GM06990 (cell line): ENCODE data around the gene DBX1.

Source experiments
- DNase-seq: peaks from one replicate; pipeline ENCODE4 v3.0.0-alpha.2; 2011; ENCODE audit not compliant: insufficient read length; ENCODE audit errors: extremely low read depth
- H3K27me3 ChIP-seq: replicated peaks from 2 replicates; pipeline ENCODE4 v1.6.0; 2011; ENCODE audit warnings: low read length; ENCODE audit not compliant: control insufficient read depth, insufficient read depth
- H3K36me3 ChIP-seq: 2 replicates; pipeline ENCODE4 v1.5.1; 2011; ENCODE audit warnings: low read length; ENCODE audit not compliant: control insufficient read depth, insufficient read depth
- H3K4me3 ChIP-seq: replicated peaks from 2 replicates; pipeline ENCODE4 v1.5.1; 2011; ENCODE audit warnings: low read depth, mild to moderate bottlenecking, control low read depth, low read length
- CTCF ChIP-seq: IDR thresholded peaks from 2 replicates; pipeline ENCODE4 v1.5.1; 2011; ENCODE audit warnings: low read length, control low read depth, mild to moderate bottlenecking, inconsistent platforms; ENCODE audit not compliant: insufficient read depth, poor library complexity, severe bottlenecking

Gene DBX1

GRCh38 chr11:20158597-20159257 is 1.5 kb downstream of the DBX1 start:
- Histone ChIP-seq H3K4me3 (no peak overlapping the region), H3K27me3 (peaks cover 7% of the 10 kb centered on the region), H3K36me3 (no peaks in the 10 kb centered on the region)
- TF ChIP-seq CTCF: no peak
- no peak for DNase-seq

GRCh38 chr11:20157728-20158127 is 2.5 kb downstream of the DBX1 start:
- no peak overlapping the region for H3K4me3 ChIP-seq
- TF ChIP-seq CTCF: no peak
- H3K36me3 ChIP-seq: no peaks in the 10 kb centered on the region
- no peak for DNase-seq
- peaks cover 7% of the 10 kb centered on the region for H3K27me3 ChIP-seq

- no peak for TF ChIP-seq CTCF
- Histone ChIP-seq H3K27me3 (peaks cover 7% of the 10 kb centered on the region), H3K36me3 (no peaks in the 10 kb centered on the region), H3K4me3 (no peak overlapping the region; the same call in 1 of the 2 replicates)
- DNase-seq: peak; percentile 75
Measured at GRCh38 chr11:20156876-20157613, 3.2 kb downstream of the DBX1 start.

GRCh38 chr11:20156280-20156875 is 3.9 kb downstream of the DBX1 start:
- H3K4me3 ChIP-seq: no peak overlapping the region; the same call in 1 of the 2 replicates
- no peaks in the 10 kb centered on the region for H3K36me3 ChIP-seq
- no peak for TF ChIP-seq CTCF
- no peak for DNase-seq
- peaks cover 7% of the 10 kb centered on the region for H3K27me3 ChIP-seq

GRCh38 chr11:20155683-20156279 is 4.5 kb downstream of the DBX1 start:
- no peak for TF ChIP-seq CTCF
- no peaks in the 10 kb centered on the region for H3K36me3 ChIP-seq
- no peak overlapping the region for H3K4me3 ChIP-seq
- H3K27me3 ChIP-seq: peaks cover 4% of the 10 kb centered on the region
- no peak for DNase-seq
